GM18868 (cell line): Measurements from ENCODE around the gene EIF4G3.

Source experiments
- ATAC-seq: cut with Tn5 transposase; IDR thresholded peaks from one replicate; pipeline ENCODE4 v1.9.1; 2021; ENCODE audit warnings: mild to moderate bottlenecking, moderate library complexity; ENCODE audit not compliant: unreplicated experiment

The EIF4G3 gene

DNA sequence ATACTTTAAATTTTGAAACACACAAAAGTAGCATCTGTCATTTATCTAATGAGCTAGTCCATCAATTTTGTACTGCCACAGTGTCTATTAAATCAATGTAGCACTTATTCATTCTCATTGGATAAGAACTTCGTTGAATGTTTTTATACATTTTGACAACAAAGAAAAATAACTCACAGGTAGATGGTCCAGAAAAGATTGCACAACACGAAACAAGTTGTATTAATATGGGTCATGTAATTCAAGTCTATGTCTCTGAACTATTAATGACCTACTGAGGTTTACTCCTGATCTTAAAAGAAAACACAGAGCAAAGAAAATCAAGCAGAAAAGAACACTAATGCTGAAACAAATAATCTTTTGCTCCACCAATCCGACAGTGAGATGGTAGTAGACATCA is 404.9 kb downstream of the EIF4G3 start:
- ATAC-seq = no peak

GRCh38 chr1:20770314-20771087 is 406.2 kb downstream of the EIF4G3 start:
- no peak for ATAC-seq

- no peak for ATAC-seq
Observed at GRCh38 chr1:20767271-20767670, 409.4 kb downstream of the EIF4G3 start.

- no peak for ATAC-seq
Observed at GRCh38 chr1:20763417-20763816, 413.3 kb downstream of the EIF4G3 start.

GRCh38 chr1:20760322-20760721 is 416.4 kb downstream of the EIF4G3 start:
- no peak for ATAC-seq
